ENCODE data around the gene AHI1.

- TF ChIP-seq POLR2A (IDR thresholded peaks at IDR 0.05; ENCODE audit: low read length): no peak
- no peak for TF ChIP-seq GATA1 (IDR thresholded peaks at IDR 0.05; ENCODE audit: low read depth, low read length)
These were observed 116.7 kb downstream of the AHI1 start for GRCh38 chr6:135380793-135381192.
